DOHH2 (cell line): ENCODE data around the gene RAP1GAP.

Source experiments
- H3F3A ChIP-seq: fragments of 200-600 bp; sonication (generic), shearing (Covaris generic); 2 replicates; pipeline ENCODE4 v1.6.0; 2016; ENCODE audit warnings: antibody characterized with exemption, mild to moderate bottlenecking; ENCODE audit not compliant: control insufficient read depth, insufficient read depth
- H3K27ac ChIP-seq: fragments of 200-600 bp; sonication (generic); 2 replicates; pipeline ENCODE4 v1.5.1; 2014; ENCODE audit warnings: low read depth, mild to moderate bottlenecking, low read length, moderate library complexity
- H3K27me3 ChIP-seq: fragments of 200-600 bp; sonication (generic); 2 replicates; pipeline ENCODE4 v1.6.1; 2014; ENCODE audit warnings: mild to moderate bottlenecking, low read length, mixed read lengths; ENCODE audit not compliant: control insufficient read depth
- H3K36me3 ChIP-seq: fragments of 200-600 bp; sonication (generic); 2 replicates; pipeline ENCODE4 v1.6.1; 2014; ENCODE audit warnings: mild to moderate bottlenecking, low read length, moderate library complexity, mixed read lengths; ENCODE audit not compliant: control insufficient read depth
- H3K4me1 ChIP-seq: fragments of 200-600 bp; sonication (generic); 2 replicates; pipeline ENCODE4 v1.6.1; 2014; ENCODE audit warnings: mild to moderate bottlenecking, low read length, mixed read lengths; ENCODE audit not compliant: control insufficient read depth
- H3K4me2 ChIP-seq: fragments of 200-600 bp; sonication (generic); 2 replicates; pipeline ENCODE4 v1.6.0; 2014; ENCODE audit warnings: mild to moderate bottlenecking, low read length, moderate library complexity
- H3K4me3 ChIP-seq: fragments of 200-600 bp; sonication (generic); 2 replicates; pipeline ENCODE4 v1.5.1; 2014; ENCODE audit warnings: mild to moderate bottlenecking, low read length, mixed read lengths
- H3K79me2 ChIP-seq: fragments of 200-600 bp; sonication (generic); 2 replicates; pipeline ENCODE4 v1.6.1; 2014; ENCODE audit warnings: mild to moderate bottlenecking, low read length, mixed read lengths; ENCODE audit not compliant: control insufficient read depth
- H3K9me2 ChIP-seq: fragments of 200-600 bp; sonication (generic); replicated peaks from 2 replicates; pipeline ENCODE4 v1.6.1; 2014; ENCODE audit warnings: mild to moderate bottlenecking, low read length, mixed read lengths; ENCODE audit not compliant: control insufficient read depth
- H3K9me3 ChIP-seq: fragments of 200-600 bp; sonication (generic); 2 replicates; pipeline ENCODE4 v1.6.1; 2014; ENCODE audit warnings: antibody characterized with exemption, low read length, mixed read lengths; ENCODE audit not compliant: control insufficient read depth, insufficient read depth
- H4K20me1 ChIP-seq: fragments of 200-600 bp; sonication (generic); 2 replicates; pipeline ENCODE4 v1.6.0; 2014; ENCODE audit warnings: low read depth, mild to moderate bottlenecking, antibody characterized with exemption, low read length, moderate library complexity; ENCODE audit not compliant: control insufficient read depth, insufficient read depth
- CTCF ChIP-seq: fragments of 200-600 bp; sonication (generic); IDR thresholded peaks from one replicate; pipeline ENCODE4 v1.5.1; 2014; ENCODE audit warnings: antibody characterized with exemption, mild to moderate bottlenecking, low read depth, low read length; ENCODE audit not compliant: poor library complexity, severe bottlenecking
- EZH2phosphoT487 ChIP-seq: fragments of 200-600 bp; sonication (generic); IDR thresholded peaks from 2 replicates; pipeline ENCODE4 v1.6.1; 2017; ENCODE audit warnings: borderline replicate concordance, mild to moderate bottlenecking, antibody characterized with exemption, low read length, moderate library complexity, mixed read lengths

Gene RAP1GAP

GRCh38 chr1:21657456-21658190 is 11.5 kb downstream of the RAP1GAP start:
- Histone ChIP-seq H3K9me3 (no peaks in the 10 kb centered on the region), H3K4me3 (no peak overlapping the region), H3K27ac (no peak overlapping the region), H3K36me3 (no peaks in the 10 kb centered on the region), H3K9me2 (no peaks in the 10 kb centered on the region), H3K27me3 (peaks cover 16% of the 10 kb centered on the region), H3K79me2 (no peaks in the 10 kb centered on the region), H4K20me1 (no peaks in the 10 kb centered on the region), H3F3A (no peaks in the 10 kb centered on the region), H3K4me2 (no peak overlapping the region), H3K4me1 (peaks cover 6% of the 10 kb centered on the region)
- TF ChIP-seq CTCF (no peak), EZH2phosphoT487 (no peak)

GRCh38 chr1:21655748-21656147 is 13.4 kb downstream of the RAP1GAP start:
- H3K79me2 ChIP-seq = no peaks in the 10 kb centered on the region
- no peak overlapping the region for H3K4me2 ChIP-seq
- TF ChIP-seq CTCF = no peak
- H4K20me1 ChIP-seq = no peaks in the 10 kb centered on the region
- H3K4me1 ChIP-seq = peaks cover 6% of the 10 kb centered on the region
- no peaks in the 10 kb centered on the region for H3K36me3 ChIP-seq
- no peaks in the 10 kb centered on the region for H3K9me3 ChIP-seq
- no peaks in the 10 kb centered on the region for H3K9me2 ChIP-seq
- no peak overlapping the region for H3K27ac ChIP-seq
- H3F3A ChIP-seq = no peaks in the 10 kb centered on the region
- H3K4me3 ChIP-seq = no peak overlapping the region
- peaks cover 23% of the 10 kb centered on the region for H3K27me3 ChIP-seq

GRCh38 chr1:21655259-21655658 is 13.9 kb downstream of the RAP1GAP start:
- H3K4me1 ChIP-seq = peaks cover 6% of the 10 kb centered on the region
- no peaks in the 10 kb centered on the region for H3F3A ChIP-seq
- no peak overlapping the region for H3K4me3 ChIP-seq
- no peaks in the 10 kb centered on the region for H4K20me1 ChIP-seq
- no peak overlapping the region for H3K27ac ChIP-seq
- no peak overlapping the region for H3K4me2 ChIP-seq
- H3K79me2 ChIP-seq = no peaks in the 10 kb centered on the region
- peaks cover 25% of the 10 kb centered on the region for H3K27me3 ChIP-seq
- H3K9me2 ChIP-seq = no peaks in the 10 kb centered on the region
- no peaks in the 10 kb centered on the region for H3K9me3 ChIP-seq
- TF ChIP-seq EZH2phosphoT487 = no peak
- no peak for TF ChIP-seq CTCF
- no peaks in the 10 kb centered on the region for H3K36me3 ChIP-seq
